Gastrocnemius medialis (tissue), 4 donors: ENCODE results near the gene ENG.
A peak's percentile ranks its signal among the peaks of the same experiment; 100 is the strongest.

Source experiments
- POLR2A ChIP-seq, 2 donors: fragments of 450-650 bp; IDR thresholded peaks; one replicate each; pipeline ENCODE4 v1.6.1; 2017; ENCODE audit warnings: antibody characterized with exemption in 2 of 2, mild to moderate bottlenecking in 2 of 2, moderate library complexity in 2 of 2
- TF ChIP-seq, protein P1 (sequence below), 5 experiments: fragments of 450-650 bp in 3 of 5; fragments of 200-600 bp in 2 of 5; sonication (generic) in 2 of 5; IDR thresholded peaks in 4 of 5; conservative IDR thresholded peaks in 1 of 5; 1 replicate in 4 of 5; 2 replicates in 1 of 5; pipeline ENCODE4 v1.5.1; 2016 to 2019; ENCODE audit warnings: antibody characterized with exemption in 5 of 5, mild to moderate bottlenecking in 3 of 5, moderate library complexity in 3 of 5

DNA sequence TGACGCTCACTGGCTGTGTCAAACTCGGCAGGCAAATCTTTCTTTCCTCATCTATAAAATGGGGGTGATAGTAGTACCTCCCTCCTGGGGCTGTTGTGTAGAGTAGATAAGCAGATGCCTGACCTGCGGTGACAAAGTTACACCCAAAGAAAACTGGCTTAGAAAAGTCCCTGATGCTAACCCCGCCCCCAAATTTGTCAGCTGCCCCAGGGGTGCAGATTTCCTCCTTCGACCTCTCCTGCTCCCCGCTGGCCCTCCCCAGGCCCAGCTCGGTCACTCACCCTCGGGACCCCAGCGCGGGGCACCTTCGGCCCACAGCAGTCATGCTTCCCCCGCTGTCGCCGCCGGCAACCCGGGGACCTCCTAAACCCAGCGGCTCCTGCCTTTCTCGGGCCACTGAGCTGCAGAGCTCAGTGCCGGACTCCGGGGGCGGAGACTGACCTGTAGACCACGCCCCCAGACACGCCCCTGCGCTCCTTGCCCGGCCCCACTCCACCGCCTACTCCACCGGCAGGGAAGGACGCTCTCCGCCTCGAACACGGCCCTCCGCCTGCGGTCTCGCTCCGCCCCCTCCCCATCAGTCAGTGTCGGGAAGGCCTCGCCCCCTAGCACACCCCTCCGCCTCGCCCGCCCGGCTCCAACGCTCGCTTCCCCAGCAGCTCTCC lies 83.4 kb downstream of the ENG start:
- TF ChIP-seq, protein P1, sequence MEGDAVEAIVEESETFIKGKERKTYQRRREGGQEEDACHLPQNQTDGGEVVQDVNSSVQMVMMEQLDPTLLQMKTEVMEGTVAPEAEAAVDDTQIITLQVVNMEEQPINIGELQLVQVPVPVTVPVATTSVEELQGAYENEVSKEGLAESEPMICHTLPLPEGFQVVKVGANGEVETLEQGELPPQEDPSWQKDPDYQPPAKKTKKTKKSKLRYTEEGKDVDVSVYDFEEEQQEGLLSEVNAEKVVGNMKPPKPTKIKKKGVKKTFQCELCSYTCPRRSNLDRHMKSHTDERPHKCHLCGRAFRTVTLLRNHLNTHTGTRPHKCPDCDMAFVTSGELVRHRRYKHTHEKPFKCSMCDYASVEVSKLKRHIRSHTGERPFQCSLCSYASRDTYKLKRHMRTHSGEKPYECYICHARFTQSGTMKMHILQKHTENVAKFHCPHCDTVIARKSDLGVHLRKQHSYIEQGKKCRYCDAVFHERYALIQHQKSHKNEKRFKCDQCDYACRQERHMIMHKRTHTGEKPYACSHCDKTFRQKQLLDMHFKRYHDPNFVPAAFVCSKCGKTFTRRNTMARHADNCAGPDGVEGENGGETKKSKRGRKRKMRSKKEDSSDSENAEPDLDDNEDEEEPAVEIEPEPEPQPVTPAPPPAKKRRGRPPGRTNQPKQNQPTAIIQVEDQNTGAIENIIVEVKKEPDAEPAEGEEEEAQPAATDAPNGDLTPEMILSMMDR (IDR thresholded peaks at IDR 0.05 in 4 of 5, conservative IDR thresholded peaks at IDR 0.05 in 1 of 5) = peak in 1 of 5 experiments; percentile 15
- peak in 1 of 2 donors; percentile 66 for TF ChIP-seq POLR2A (IDR thresholded peaks at IDR 0.05)
